ENCODE data around the gene UCP2. TPM values are rescaled to one million over a fixed set of nuclear protein-coding genes. Genes with fewer than 3 reads are reported as not detected.
A peak's percentile ranks its signal among the peaks of the same experiment; 100 is the strongest.
"Not testable (repeated sequence)": the region's sequence is repeated elsewhere in the genome, so short reads cannot be mapped to it uniquely, and the experiment has no call there.

Gene UCP2
- total and polyA plus RNA-seq, 2 experiments from 2014 or later = 60.1 to 76.9 TPM

GRCh38 chr11:73985661-73986060, 3.0 kb upstream of the UCP2 start:
- ATAC-seq; H3K36me3 ChIP-seq (ENCODE audit: insufficient read depth); H3F3A ChIP-seq (replicated peaks; ENCODE audit: low read depth); H3K9me2 ChIP-seq (ENCODE audit: insufficient read depth); H2AFZ ChIP-seq; H3K27ac ChIP-seq (ENCODE audit: low read depth); H3K4me3 ChIP-seq; H3K27me3 ChIP-seq (ENCODE audit: insufficient read depth); DNase-seq (ENCODE audit: low spot score); H3K27ac Mint-ChIP-seq; H3K9me3 Mint-ChIP-seq; H3K4me2 ChIP-seq; H3K4me3 Mint-ChIP-seq; H4K20me1 ChIP-seq (replicated peaks; ENCODE audit: insufficient read depth): not testable (repeated sequence)
- Mint-ChIP-seq H3K4me1 (peaks cover 20% of the 10 kb centered on the region), H3K36me3 (ENCODE audit: low read depth) (peaks cover 15% of the 10 kb centered on the region), H3K27me3 (ENCODE audit: insufficient read depth, low read depth, poor library complexity) (peaks cover 17% of the 10 kb centered on the region)
- Histone ChIP-seq H3K4me1 (ENCODE audit: insufficient read depth) (peaks cover 19% of the 10 kb centered on the region), H3K79me2 (replicated peaks; ENCODE audit: insufficient read depth) (peaks cover 14% of the 10 kb centered on the region)

DNA sequence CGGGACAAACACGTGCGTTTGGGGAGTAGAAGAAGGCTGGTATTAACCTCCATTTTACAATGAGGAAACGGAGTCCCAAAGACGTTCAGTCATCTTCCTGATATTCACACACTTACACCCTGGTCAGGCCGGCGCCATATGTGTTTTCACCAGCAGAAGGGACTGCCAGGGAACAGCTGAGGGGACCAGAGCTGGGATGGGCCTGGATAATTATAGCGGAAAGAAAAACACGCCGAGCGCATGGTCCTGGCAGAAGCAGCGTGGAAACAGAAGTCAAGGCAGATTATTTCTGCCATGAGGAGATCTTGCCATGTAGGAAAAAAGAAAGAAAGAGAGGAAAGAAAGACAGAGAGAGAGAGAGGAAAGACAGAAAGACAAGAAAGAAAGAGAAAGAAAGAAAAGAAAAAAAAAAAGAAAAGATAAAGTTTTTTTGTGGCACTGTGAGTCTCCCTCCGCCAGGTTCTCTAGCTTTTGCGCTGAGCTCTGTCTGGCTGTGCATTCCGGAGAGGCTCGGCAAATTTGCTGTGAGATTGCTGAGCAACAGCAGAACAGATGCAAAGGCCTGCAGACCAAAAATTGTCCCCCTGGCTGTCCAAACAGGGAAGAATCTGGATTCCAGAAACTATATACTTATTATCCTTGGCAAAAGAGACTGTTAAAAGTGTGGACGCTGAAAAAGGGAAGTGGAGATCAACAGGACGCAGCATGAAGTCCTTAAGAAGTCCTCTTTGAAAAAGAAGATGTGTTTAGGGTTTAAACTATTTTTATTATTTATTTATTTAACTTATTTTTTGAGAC, 1.3 kb upstream of the UCP2 start:
- ATAC-seq (no peak; the same call in 2 of the 3 replicates), DNase-seq (ENCODE audit: low spot score) (no peak)
- Histone ChIP-seq H3K79me2 (replicated peaks; ENCODE audit: insufficient read depth) (peaks cover 14% of the 10 kb centered on the region), H3K4me1 (ENCODE audit: insufficient read depth) (peaks cover 32% of the 10 kb centered on the region), H3K4me2 (peak overlapping the region; percentile 100), H3K27me3 (ENCODE audit: insufficient read depth) (no peaks in the 10 kb centered on the region), H3F3A (replicated peaks; ENCODE audit: low read depth) (peaks cover 5% of the 10 kb centered on the region; the same call in 1 of the 2 replicates), H3K27ac (ENCODE audit: low read depth) (peak overlapping the region; percentile 85), H3K36me3 (ENCODE audit: insufficient read depth) (no peaks in the 10 kb centered on the region; the same call in 1 of the 2 replicates), H3K4me3 (peak overlapping the region; percentile 98), H2AFZ (peak overlapping the region; percentile 95; the same call in 1 of the 2 replicates), H4K20me1 (replicated peaks; ENCODE audit: insufficient read depth) (peaks cover 2% of the 10 kb centered on the region), H3K9me2 (ENCODE audit: insufficient read depth) (no peaks in the 10 kb centered on the region)
- Mint-ChIP-seq H3K36me3 (ENCODE audit: low read depth) (peaks cover 30% of the 10 kb centered on the region), H3K27me3 (ENCODE audit: insufficient read depth, low read depth, poor library complexity) (peaks cover 20% of the 10 kb centered on the region), H3K9me3 (no peaks in the 10 kb centered on the region; the same call in 1 of the 3 replicates), H3K4me3 (peak overlapping the region; percentile 94), H3K27ac (peak overlapping the region; percentile 36; the same call in 1 of the 2 replicates), H3K4me1 (peaks cover 31% of the 10 kb centered on the region)
- TF ChIP-seq JUNB (IDR thresholded peaks at IDR 0.05; ENCODE audit: unreplicated experiment) (no peak), EZH2 (IDR thresholded peaks at IDR 0.05; ENCODE audit: low read depth, unreplicated experiment) (no peak), STAT1 (IDR thresholded peaks at IDR 0.05; ENCODE audit: unreplicated experiment) (no peak), ZNF114 (CRISPR knock-in tag; IDR thresholded peaks at IDR 0.05) (no peak), CREB1 (CRISPR knock-in tag; IDR thresholded peaks at IDR 0.05; ENCODE audit: low read depth) (no peak), ZNF331 (CRISPR knock-in tag; IDR thresholded peaks at IDR 0.05; ENCODE audit: low read depth) (no peak), ZNF462 (CRISPR knock-in tag; IDR thresholded peaks at IDR 0.05) (no peak)
- TF ChIP-seq, protein P1, sequence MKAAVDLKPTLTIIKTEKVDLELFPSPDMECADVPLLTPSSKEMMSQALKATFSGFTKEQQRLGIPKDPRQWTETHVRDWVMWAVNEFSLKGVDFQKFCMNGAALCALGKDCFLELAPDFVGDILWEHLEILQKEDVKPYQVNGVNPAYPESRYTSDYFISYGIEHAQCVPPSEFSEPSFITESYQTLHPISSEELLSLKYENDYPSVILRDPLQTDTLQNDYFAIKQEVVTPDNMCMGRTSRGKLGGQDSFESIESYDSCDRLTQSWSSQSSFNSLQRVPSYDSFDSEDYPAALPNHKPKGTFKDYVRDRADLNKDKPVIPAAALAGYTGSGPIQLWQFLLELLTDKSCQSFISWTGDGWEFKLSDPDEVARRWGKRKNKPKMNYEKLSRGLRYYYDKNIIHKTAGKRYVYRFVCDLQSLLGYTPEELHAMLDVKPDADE (IDR thresholded peaks at IDR 0.05) = no peak
- TF ChIP-seq, protein P2, sequence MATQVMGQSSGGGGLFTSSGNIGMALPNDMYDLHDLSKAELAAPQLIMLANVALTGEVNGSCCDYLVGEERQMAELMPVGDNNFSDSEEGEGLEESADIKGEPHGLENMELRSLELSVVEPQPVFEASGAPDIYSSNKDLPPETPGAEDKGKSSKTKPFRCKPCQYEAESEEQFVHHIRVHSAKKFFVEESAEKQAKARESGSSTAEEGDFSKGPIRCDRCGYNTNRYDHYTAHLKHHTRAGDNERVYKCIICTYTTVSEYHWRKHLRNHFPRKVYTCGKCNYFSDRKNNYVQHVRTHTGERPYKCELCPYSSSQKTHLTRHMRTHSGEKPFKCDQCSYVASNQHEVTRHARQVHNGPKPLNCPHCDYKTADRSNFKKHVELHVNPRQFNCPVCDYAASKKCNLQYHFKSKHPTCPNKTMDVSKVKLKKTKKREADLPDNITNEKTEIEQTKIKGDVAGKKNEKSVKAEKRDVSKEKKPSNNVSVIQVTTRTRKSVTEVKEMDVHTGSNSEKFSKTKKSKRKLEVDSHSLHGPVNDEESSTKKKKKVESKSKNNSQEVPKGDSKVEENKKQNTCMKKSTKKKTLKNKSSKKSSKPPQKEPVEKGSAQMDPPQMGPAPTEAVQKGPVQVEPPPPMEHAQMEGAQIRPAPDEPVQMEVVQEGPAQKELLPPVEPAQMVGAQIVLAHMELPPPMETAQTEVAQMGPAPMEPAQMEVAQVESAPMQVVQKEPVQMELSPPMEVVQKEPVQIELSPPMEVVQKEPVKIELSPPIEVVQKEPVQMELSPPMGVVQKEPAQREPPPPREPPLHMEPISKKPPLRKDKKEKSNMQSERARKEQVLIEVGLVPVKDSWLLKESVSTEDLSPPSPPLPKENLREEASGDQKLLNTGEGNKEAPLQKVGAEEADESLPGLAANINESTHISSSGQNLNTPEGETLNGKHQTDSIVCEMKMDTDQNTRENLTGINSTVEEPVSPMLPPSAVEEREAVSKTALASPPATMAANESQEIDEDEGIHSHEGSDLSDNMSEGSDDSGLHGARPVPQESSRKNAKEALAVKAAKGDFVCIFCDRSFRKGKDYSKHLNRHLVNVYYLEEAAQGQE (IDR thresholded peaks at IDR 0.05; ENCODE audit: unreplicated experiment) = no peak

Measured in GM23338 (cell line).